ENCODE results near the gene JMJD1C.

DNA sequence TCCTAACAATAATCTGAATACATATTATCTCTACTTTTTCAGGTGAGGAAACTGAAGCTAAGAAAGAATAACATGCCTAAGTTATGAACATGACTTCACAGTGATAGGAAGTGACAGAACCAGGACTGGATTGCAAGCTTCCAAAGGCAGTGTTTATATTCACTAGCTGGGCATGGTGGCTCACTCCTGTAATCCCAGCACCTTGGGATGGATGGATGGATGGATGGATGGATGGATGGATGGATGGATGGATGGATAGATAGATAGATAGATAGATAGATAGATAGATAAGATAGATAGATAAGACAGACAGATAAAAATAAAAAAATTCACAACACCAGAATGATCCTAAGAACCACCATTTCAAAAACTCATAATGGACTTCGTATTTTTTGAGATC is 18.2 kb upstream of the JMJD1C start:
- TF ChIP-seq, protein P1, sequence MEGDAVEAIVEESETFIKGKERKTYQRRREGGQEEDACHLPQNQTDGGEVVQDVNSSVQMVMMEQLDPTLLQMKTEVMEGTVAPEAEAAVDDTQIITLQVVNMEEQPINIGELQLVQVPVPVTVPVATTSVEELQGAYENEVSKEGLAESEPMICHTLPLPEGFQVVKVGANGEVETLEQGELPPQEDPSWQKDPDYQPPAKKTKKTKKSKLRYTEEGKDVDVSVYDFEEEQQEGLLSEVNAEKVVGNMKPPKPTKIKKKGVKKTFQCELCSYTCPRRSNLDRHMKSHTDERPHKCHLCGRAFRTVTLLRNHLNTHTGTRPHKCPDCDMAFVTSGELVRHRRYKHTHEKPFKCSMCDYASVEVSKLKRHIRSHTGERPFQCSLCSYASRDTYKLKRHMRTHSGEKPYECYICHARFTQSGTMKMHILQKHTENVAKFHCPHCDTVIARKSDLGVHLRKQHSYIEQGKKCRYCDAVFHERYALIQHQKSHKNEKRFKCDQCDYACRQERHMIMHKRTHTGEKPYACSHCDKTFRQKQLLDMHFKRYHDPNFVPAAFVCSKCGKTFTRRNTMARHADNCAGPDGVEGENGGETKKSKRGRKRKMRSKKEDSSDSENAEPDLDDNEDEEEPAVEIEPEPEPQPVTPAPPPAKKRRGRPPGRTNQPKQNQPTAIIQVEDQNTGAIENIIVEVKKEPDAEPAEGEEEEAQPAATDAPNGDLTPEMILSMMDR (IDR thresholded peaks at IDR 0.05) = no peak
- TF ChIP-seq, protein P2, sequence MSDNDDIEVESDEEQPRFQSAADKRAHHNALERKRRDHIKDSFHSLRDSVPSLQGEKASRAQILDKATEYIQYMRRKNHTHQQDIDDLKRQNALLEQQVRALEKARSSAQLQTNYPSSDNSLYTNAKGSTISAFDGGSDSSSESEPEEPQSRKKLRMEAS (CRISPR knock-in tag; IDR thresholded peaks at IDR 0.05) = no peak
- TF ChIP-seq ZBTB21 (CRISPR knock-in tag; IDR thresholded peaks at IDR 0.05; ENCODE audit: borderline replicate concordance) (no peak), ZBTB43 (CRISPR knock-in tag; IDR thresholded peaks at IDR 0.05) (no peak), ZNF219 (CRISPR knock-in tag; IDR thresholded peaks at IDR 0.05; ENCODE audit: borderline replicate concordance) (no peak), TEAD4 (CRISPR knock-in tag; IDR thresholded peaks at IDR 0.05) (no peak), E2F1 (CRISPR knock-in tag; IDR thresholded peaks at IDR 0.05) (no peak), GABPB1 (CRISPR knock-in tag; IDR thresholded peaks at IDR 0.05) (no peak), CREB1 (CRISPR knock-in tag; IDR thresholded peaks at IDR 0.05) (no peak)
- TF ChIP-seq, protein P3, sequence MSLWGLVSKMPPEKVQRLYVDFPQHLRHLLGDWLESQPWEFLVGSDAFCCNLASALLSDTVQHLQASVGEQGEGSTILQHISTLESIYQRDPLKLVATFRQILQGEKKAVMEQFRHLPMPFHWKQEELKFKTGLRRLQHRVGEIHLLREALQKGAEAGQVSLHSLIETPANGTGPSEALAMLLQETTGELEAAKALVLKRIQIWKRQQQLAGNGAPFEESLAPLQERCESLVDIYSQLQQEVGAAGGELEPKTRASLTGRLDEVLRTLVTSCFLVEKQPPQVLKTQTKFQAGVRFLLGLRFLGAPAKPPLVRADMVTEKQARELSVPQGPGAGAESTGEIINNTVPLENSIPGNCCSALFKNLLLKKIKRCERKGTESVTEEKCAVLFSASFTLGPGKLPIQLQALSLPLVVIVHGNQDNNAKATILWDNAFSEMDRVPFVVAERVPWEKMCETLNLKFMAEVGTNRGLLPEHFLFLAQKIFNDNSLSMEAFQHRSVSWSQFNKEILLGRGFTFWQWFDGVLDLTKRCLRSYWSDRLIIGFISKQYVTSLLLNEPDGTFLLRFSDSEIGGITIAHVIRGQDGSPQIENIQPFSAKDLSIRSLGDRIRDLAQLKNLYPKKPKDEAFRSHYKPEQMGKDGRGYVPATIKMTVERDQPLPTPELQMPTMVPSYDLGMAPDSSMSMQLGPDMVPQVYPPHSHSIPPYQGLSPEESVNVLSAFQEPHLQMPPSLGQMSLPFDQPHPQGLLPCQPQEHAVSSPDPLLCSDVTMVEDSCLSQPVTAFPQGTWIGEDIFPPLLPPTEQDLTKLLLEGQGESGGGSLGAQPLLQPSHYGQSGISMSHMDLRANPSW (CRISPR knock-in tag; conservative IDR thresholded peaks at IDR 0.05; ENCODE audit: low read depth) = no peak
